ENCODE results near the gene ST14.

GRCh38 chr11:130118636-130119387, 40.8 kb upstream of the ST14 start:
- no peak for TF ChIP-seq CTCF (conservative IDR thresholded peaks at IDR 0.05; ENCODE audit: low read depth, low read length)
- no peak for TF ChIP-seq EZH2 (IDR thresholded peaks at IDR 0.05; ENCODE audit: borderline replicate concordance, low read depth, low read length, poor library complexity, severe bottlenecking)
